ENCODE results near the gene RASL10A. TPM values are rescaled to one million over a fixed set of nuclear protein-coding genes. Genes with fewer than 3 reads are reported as not detected.

Gene RASL10A
- total and polyA plus RNA-seq, 9 of the 15 experiments (the other 6 are each of a cell fraction or from before 2014, with no cell fraction given), result 0.17 to 1.2 (median 0.45) TPM; not detected in 3

- TF ChIP-seq GTF2B (IDR thresholded peaks at IDR 0.05; ENCODE audit: extremely low read depth, insufficient read length) (no peak), TBP (optimal IDR thresholded peaks at IDR 0.05; ENCODE audit: low read depth, low read length) (peak; percentile 67), ZNF79 (CRISPR knock-in tag; IDR thresholded peaks at IDR 0.05; ENCODE audit: low read depth) (no peak), DMBX1 (CRISPR knock-in tag; IDR thresholded peaks at IDR 0.05; ENCODE audit: borderline replicate concordance) (peak; percentile 50; the same call in 1 of the 2 replicates), MEF2A (IDR thresholded peaks at IDR 0.05; ENCODE audit: control insufficient read depth, low read depth, low read length) (no peak), LARP7 (IDR thresholded peaks at IDR 0.05) (no peak), ZBTB12 (CRISPR knock-in tag; IDR thresholded peaks at IDR 0.05) (0 out of 2 replicates have a peak, but pooled peaks have one; percentile 17), STAG1 (CRISPR knock-in tag; IDR thresholded peaks at IDR 0.05; ENCODE audit: borderline replicate concordance) (no peak), RFX5 (IDR thresholded peaks at IDR 0.05; ENCODE audit: low read depth, low read length) (no peak), POLR2A (conservative IDR thresholded peaks at IDR 0.05) (peak; percentile 90), ZBTB7A (IDR thresholded peaks at IDR 0.05; ENCODE audit: borderline replicate concordance, control insufficient read depth, low read depth, low read length) (peak; percentile 63; the same call in 1 of the 2 replicates), SMAD3 (CRISPR knock-in tag; conservative IDR thresholded peaks at IDR 0.05) (0 out of 2 replicates have a peak, but pooled peaks have one; percentile 33), TAF1 (IDR thresholded peaks at IDR 0.05; ENCODE audit: control insufficient read depth, extremely low read depth, insufficient read depth, low read length, severe bottlenecking) (peak; percentile 62), E2F5 (CRISPR knock-in tag; IDR thresholded peaks at IDR 0.05) (no peak)
- TF ChIP-seq, protein P1, sequence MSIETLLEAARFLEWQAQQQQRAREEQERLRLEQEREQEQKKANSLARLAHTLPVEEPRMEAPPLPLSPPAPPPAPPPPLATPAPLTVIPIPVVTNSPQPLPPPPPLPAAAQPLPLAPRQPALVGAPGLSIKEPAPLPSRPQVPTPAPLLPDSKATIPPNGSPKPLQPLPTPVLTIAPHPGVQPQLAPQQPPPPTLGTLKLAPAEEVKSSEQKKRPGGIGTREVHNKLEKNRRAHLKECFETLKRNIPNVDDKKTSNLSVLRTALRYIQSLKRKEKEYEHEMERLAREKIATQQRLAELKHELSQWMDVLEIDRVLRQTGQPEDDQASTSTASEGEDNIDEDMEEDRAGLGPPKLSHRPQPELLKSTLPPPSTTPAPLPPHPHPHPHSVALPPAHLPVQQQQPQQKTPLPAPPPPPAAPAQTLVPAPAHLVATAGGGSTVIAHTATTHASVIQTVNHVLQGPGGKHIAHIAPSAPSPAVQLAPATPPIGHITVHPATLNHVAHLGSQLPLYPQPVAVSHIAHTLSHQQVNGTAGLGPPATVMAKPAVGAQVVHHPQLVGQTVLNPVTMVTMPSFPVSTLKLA (conservative IDR thresholded peaks at IDR 0.05), result peak; percentile 80 to 82
- TF ChIP-seq, protein P2, sequence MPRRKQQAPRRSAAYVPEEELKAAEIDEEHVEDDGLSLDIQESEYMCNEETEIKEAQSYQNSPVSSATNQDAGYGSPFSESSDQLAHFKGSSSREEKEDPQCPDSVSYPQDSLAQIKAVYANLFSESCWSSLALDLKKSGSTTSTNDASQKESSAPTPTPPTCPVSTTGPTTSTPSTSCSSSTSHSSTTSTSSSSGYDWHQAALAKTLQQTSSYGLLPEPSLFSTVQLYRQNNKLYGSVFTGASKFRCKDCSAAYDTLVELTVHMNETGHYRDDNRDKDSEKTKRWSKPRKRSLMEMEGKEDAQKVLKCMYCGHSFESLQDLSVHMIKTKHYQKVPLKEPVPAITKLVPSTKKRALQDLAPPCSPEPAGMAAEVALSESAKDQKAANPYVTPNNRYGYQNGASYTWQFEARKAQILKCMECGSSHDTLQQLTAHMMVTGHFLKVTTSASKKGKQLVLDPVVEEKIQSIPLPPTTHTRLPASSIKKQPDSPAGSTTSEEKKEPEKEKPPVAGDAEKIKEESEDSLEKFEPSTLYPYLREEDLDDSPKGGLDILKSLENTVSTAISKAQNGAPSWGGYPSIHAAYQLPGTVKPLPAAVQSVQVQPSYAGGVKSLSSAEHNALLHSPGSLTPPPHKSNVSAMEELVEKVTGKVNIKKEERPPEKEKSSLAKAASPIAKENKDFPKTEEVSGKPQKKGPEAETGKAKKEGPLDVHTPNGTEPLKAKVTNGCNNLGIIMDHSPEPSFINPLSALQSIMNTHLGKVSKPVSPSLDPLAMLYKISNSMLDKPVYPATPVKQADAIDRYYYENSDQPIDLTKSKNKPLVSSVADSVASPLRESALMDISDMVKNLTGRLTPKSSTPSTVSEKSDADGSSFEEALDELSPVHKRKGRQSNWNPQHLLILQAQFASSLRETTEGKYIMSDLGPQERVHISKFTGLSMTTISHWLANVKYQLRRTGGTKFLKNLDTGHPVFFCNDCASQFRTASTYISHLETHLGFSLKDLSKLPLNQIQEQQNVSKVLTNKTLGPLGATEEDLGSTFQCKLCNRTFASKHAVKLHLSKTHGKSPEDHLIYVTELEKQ (CRISPR knock-in tag; IDR thresholded peaks at IDR 0.05), result no peak
- TF ChIP-seq, protein P3, sequence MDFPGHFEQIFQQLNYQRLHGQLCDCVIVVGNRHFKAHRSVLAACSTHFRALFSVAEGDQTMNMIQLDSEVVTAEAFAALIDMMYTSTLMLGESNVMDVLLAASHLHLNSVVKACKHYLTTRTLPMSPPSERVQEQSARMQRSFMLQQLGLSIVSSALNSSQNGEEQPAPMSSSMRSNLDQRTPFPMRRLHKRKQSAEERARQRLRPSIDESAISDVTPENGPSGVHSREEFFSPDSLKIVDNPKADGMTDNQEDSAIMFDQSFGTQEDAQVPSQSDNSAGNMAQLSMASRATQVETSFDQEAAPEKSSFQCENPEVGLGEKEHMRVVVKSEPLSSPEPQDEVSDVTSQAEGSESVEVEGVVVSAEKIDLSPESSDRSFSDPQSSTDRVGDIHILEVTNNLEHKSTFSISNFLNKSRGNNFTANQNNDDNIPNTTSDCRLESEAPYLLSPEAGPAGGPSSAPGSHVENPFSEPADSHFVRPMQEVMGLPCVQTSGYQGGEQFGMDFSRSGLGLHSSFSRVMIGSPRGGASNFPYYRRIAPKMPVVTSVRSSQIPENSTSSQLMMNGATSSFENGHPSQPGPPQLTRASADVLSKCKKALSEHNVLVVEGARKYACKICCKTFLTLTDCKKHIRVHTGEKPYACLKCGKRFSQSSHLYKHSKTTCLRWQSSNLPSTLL (IDR thresholded peaks at IDR 0.05), result no peak
Measured at GRCh38 chr22:29267858-29268510, 47.5 kb downstream of the RASL10A start, which contains the start of the genes EWSR1 and RHBDD3 (continued).

Measured in K562 (cell line).